Suprapubic skin (tissue), 3 donors: ENCODE data around the gene TCF7L2.

ENCODE experiments used
- POLR2A ChIP-seq, 2 donors: fragments of 450-650 bp; IDR thresholded peaks; one replicate each; pipeline ENCODE4 v1.6.1; 2017; ENCODE audit warnings: antibody characterized with exemption in 2 of 2, mild to moderate bottlenecking in 2 of 2, moderate library complexity in 2 of 2
- TF ChIP-seq, protein P1 (sequence below), 2 donors: fragments of 200-600 bp in 1 of 2; fragments of 450-650 bp in 1 of 2; sonication (generic) in 1 of 2; IDR thresholded peaks; one replicate each; pipeline ENCODE4 v1.5.1; 2016 to 2019; ENCODE audit warnings: antibody characterized with exemption in 2 of 2, mild to moderate bottlenecking in 1 of 2, moderate library complexity in 1 of 2

GRCh38 chr10:113084031-113084430 is 134.0 kb downstream of the TCF7L2 start:
- TF ChIP-seq, protein P1, sequence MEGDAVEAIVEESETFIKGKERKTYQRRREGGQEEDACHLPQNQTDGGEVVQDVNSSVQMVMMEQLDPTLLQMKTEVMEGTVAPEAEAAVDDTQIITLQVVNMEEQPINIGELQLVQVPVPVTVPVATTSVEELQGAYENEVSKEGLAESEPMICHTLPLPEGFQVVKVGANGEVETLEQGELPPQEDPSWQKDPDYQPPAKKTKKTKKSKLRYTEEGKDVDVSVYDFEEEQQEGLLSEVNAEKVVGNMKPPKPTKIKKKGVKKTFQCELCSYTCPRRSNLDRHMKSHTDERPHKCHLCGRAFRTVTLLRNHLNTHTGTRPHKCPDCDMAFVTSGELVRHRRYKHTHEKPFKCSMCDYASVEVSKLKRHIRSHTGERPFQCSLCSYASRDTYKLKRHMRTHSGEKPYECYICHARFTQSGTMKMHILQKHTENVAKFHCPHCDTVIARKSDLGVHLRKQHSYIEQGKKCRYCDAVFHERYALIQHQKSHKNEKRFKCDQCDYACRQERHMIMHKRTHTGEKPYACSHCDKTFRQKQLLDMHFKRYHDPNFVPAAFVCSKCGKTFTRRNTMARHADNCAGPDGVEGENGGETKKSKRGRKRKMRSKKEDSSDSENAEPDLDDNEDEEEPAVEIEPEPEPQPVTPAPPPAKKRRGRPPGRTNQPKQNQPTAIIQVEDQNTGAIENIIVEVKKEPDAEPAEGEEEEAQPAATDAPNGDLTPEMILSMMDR (IDR thresholded peaks at IDR 0.05) = no peak
- no peak for TF ChIP-seq POLR2A (IDR thresholded peaks at IDR 0.05)
